Stimulated activated CD4-positive, alpha-beta T cell treated with anti-CD3 and anti-CD28 coated beads, TNF-alpha, amount 100 ng/mL, for 48 hours (primary cell): ENCODE data around the gene NMU.
"Not testable (repeated sequence)": the region's sequence is repeated elsewhere in the genome, so short reads cannot be mapped to it uniquely, and the experiment has no call there.

Experiments
- DNase-seq, 3 donors: peaks; one replicate each; pipeline ENCODE4 v3.0.0-alpha.2; 2020; ENCODE audit warnings: low read depth in 3 of 3

The NMU gene

GRCh38 chr4:55560096-55560495 is 76.0 kb downstream of the NMU start:
- DNase-seq = no peak

DNA sequence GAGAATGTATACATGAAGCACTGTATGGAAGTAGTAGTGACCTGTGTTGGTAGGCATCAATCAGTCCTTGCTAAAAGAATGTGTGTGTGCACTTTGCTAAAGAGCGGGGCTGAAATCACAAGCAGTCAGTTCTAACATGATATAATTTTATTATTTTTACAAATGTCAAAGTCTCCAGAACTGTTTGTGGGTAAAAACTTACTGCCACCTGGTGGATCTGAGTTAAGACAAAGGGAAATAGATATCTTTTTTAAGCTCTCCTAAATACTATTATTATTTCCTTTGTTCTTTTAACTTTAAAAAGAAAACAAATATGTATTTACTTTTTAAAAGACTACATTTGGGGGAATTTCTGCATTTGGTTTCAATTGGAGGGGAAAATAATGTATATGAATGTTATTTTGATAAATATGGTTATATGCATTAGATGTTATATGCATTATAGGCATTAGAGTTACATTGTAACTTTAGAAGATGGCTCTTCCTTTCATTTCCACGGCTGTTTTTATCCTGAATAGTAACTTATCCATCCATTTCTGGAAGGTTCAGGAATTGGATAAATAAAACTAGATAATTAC is 81.6 kb downstream of the NMU start:
- no peak for DNase-seq

- DNase-seq = no peak
Measured at GRCh38 chr4:55553441-55554201, 82.5 kb downstream of the NMU start.

- not testable (repeated sequence) for DNase-seq
Measured at GRCh38 chr4:55551964-55552363, 84.1 kb downstream of the NMU start.

GRCh38 chr4:55549888-55550287 is 86.2 kb downstream of the NMU start:
- no peak for DNase-seq

GRCh38 chr4:55547918-55548317 is 88.2 kb downstream of the NMU start:
- DNase-seq = no peak

- DNase-seq = no peak
Measured at GRCh38 chr4:55547466-55547770, 88.7 kb downstream of the NMU start.

DNA sequence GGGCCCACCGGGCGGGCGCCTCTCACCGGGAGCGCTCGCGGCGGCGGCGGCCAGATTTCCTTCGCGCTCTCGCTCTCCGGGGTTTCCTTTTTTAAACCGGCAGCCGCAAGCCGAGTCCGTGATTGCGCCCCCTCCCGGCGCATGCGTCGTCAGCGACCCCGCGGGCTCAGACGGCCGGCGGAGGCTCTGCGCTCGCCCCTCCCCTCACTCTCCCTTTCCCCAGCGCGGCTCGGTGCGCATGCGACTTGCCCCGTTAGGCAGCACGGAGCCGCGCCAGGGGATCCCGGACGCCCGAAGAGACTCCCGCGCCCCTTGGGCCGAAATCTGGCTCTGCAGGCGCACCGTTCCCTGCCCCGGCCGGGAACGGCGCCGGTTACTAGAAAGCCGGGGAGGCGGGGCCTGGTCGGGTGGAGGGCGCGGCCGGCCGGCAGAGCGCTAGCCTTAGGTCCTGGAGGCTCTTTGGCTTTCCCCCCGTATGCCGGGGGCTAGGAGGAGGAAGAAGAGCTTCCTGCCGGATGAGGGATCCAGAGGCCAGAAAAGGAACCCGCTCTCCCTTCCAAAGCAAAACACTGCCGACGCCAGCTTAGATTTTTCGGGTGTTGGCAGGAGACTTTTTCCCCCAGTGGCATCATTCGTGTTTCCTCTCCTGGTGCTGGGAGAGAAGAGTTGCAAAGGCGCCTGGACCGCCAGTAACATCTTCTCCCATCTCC is 89.2 kb downstream of the NMU start, which contains the start of gene CLOCK:
Gene CLOCK, minus strand, starts transcription at position 154 of the 710 bp plus-strand sequence. CDS start 64,124 bp downstream, outside the sequence.
- peak; percentile 64 to 73 (median 72) for DNase-seq

GRCh38 chr4:55546506-55546755 is 89.7 kb downstream of the NMU start:
- no peak for DNase-seq

GRCh38 chr4:55545641-55546505 is 90.2 kb downstream of the NMU start:
- peak; percentile 24 to 41 (median 39) for DNase-seq
